Measurements from ENCODE around the gene GAD1. TPM values are rescaled to one million over a fixed set of nuclear protein-coding genes. Genes with fewer than 3 reads are reported as not detected.

GAD1 gene
- total RNA-seq, 1 donor from 2014 or later: not detected

GRCh38 chr2:170850251-170850650 is 33.6 kb downstream of the GAD1 start:
- Mint-ChIP-seq H3K36me3 (ENCODE audit: low read depth) (no peaks in the 10 kb centered on the region), H3K4me3 (no peak overlapping the region), H3K27me3 (peaks cover 5% of the 10 kb centered on the region), H3K27ac (no peak overlapping the region), H3K4me1 (no peaks in the 10 kb centered on the region), H3K9me3 (peaks cover 2% of the 10 kb centered on the region)
- TF ChIP-seq CTCF (IDR thresholded peaks at IDR 0.05): no peak
- DNase-seq: no peak
- no peak for ATAC-seq (ENCODE audit: low read depth)
- POLR2A ChIA-PET: no interaction called here
- CTCF ChIA-PET: no interaction called here
- intact Hi-C loops (cut with micrococcal nuclease): no loop called here

- H3K27ac Mint-ChIP-seq: no peak overlapping the region
- DNase-seq: no peak
- intact Hi-C loops (cut with micrococcal nuclease): no loop called here
- no peak for ATAC-seq (ENCODE audit: low read depth)
- no peaks in the 10 kb centered on the region for H3K36me3 Mint-ChIP-seq (ENCODE audit: low read depth)
- H3K9me3 Mint-ChIP-seq: peaks cover 2% of the 10 kb centered on the region
- H3K27me3 Mint-ChIP-seq: peaks cover 7% of the 10 kb centered on the region
- no peak for TF ChIP-seq CTCF (IDR thresholded peaks at IDR 0.05)
- no peaks in the 10 kb centered on the region for H3K4me1 Mint-ChIP-seq
- H3K4me3 Mint-ChIP-seq: no peak overlapping the region
- ChIA-PET POLR2A (no interaction called here), CTCF (no interaction called here)
These were observed 34.9 kb downstream of the GAD1 start for GRCh38 chr2:170851635-170852034.

GRCh38 chr2:170856066-170856465 is 39.4 kb downstream of the GAD1 start:
- H3K4me3 Mint-ChIP-seq: no peak overlapping the region
- POLR2A ChIA-PET: no interaction called here
- DNase-seq: no peak
- CTCF ChIA-PET: no interaction called here
- H3K9me3 Mint-ChIP-seq: no peaks in the 10 kb centered on the region
- H3K4me1 Mint-ChIP-seq: no peaks in the 10 kb centered on the region
- intact Hi-C loops (cut with micrococcal nuclease): no loop called here
- no peaks in the 10 kb centered on the region for H3K36me3 Mint-ChIP-seq (ENCODE audit: low read depth)
- no peak for TF ChIP-seq CTCF (IDR thresholded peaks at IDR 0.05)
- no peak overlapping the region for H3K27ac Mint-ChIP-seq
- H3K27me3 Mint-ChIP-seq: peaks cover 7% of the 10 kb centered on the region
- no peak for ATAC-seq (ENCODE audit: low read depth)

DNA sequence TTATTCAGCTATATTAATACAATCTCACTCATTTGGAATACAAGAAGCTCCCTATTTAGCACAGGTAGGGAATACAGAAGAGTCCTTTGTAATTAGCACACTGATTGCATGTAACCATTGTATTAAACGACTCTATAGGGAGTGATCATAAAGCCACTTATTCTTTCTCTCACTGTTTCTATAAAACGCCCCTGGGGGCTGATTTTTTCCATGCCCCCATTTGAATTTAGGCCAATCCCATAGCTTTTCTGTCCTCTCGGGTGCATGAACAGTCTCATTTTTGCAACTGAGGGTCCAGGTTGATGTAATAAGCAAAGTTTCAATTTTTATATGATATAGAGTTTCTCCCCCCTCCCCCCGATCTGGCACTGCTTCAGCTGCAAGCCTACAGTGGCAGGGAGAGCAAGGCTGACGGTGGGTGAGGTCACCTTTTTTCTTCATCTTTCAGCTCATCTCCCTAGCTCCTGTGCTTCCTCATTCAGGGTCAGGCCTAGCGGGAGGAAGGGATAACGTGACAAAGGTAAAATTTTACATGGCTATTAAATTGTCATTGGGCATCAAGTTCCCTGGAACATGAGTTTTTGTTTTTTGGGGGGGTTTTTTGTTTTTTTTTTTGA is 45.7 kb downstream of the GAD1 start:
- intact Hi-C loops (cut with micrococcal nuclease): no loop called here
- TF ChIP-seq CTCF (IDR thresholded peaks at IDR 0.05): no peak
- ATAC-seq (ENCODE audit: low read depth): no peak
- Mint-ChIP-seq H3K4me3 (no peak overlapping the region), H3K9me3 (no peaks in the 10 kb centered on the region), H3K27me3 (no peaks in the 10 kb centered on the region), H3K27ac (no peak overlapping the region), H3K4me1 (no peaks in the 10 kb centered on the region), H3K36me3 (ENCODE audit: low read depth) (no peaks in the 10 kb centered on the region)
- CTCF ChIA-PET: interaction anchor here (1.6 kb wide), 1 partner anchor 10 kb away, joined by 7 read pairs; no protein-coding TSS in a partner anchor
- POLR2A ChIA-PET: no interaction called here
- no peak for DNase-seq

GRCh38 chr2:170863087-170863486 is 46.4 kb downstream of the GAD1 start:
- POLR2A ChIA-PET: no interaction called here
- TF ChIP-seq CTCF (IDR thresholded peaks at IDR 0.05): no peak
- Mint-ChIP-seq H3K36me3 (ENCODE audit: low read depth) (no peaks in the 10 kb centered on the region), H3K4me1 (no peaks in the 10 kb centered on the region), H3K27me3 (peaks cover 1% of the 10 kb centered on the region), H3K4me3 (no peak overlapping the region), H3K27ac (no peak overlapping the region), H3K9me3 (no peaks in the 10 kb centered on the region)
- DNase-seq: no peak
- CTCF ChIA-PET: interaction anchor here (1.6 kb wide), 1 partner anchor 10 kb away, joined by 7 read pairs; no protein-coding TSS in a partner anchor
- ATAC-seq (ENCODE audit: low read depth): no peak
- intact Hi-C loops (cut with micrococcal nuclease): no loop called here
